ENCODE measurements around the gene NCF4. TPM values are rescaled to one million over a fixed set of nuclear protein-coding genes. Genes with fewer than 3 reads are reported as not detected.

Gene NCF4
- total RNA-seq, 1 donor from 2014 or later, result not detected

GRCh38 chr22:36864454-36865215, 3.8 kb downstream of the NCF4 start:
- DNase-seq (ENCODE audit: low read depth), result no peak

- no peak for DNase-seq (ENCODE audit: low read depth)
These were observed 4.5 kb downstream of the NCF4 start for GRCh38 chr22:36865346-36865745.

DNA sequence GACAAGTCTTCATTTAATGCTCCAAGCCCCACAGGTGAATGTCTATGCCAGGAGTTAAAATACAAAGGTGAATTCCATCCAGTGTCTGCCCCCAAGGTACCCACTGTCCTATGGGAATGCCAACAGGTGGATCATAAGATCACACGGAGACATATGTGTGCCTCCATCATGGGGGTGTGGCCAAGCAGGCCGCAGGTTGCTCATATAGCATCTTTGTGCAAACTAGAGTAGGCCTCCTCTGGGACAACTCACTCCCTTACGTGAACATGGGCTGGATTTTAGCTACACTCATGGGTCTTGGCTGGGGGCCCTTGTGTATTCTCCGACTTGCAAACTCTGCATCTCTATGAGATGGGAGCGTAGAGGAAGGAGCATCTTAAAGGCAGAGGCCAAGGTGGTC, 6.9 kb downstream of the NCF4 start:
- DNase-seq (ENCODE audit: low read depth), result no peak

DNA sequence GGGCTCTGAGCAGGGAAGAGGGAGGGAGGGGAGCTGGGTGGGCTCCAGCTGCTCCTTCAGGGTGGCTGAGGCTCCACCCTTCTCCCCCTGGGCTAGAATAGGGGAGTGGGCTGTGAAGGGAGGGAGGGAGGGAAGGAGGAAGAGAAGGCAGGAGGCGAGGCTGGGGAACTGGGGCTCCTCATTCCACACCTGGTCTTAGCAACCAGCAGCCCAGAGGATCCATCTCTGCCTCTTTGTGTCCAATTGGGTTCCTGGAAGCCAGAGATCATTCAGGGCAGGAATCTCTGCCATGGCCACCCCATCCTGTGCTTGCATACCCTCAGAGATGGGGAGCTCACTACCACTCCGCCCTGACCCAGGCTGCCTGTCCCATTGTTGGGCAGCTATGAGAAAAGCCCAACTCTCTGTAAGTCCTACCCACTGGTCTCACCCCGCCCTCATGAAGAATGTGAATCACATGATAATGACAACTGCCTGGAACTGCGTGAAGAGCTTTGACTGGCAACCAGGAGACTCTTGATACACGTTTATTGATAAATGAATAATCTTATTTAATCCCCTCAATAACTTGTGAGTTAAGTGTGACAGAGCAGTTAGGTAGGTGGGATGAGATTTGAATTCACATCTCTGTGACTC, 7.9 kb downstream of the NCF4 start:
- DNase-seq (ENCODE audit: low read depth), result no peak

GRCh38 chr22:36870250-36870649, 9.4 kb downstream of the NCF4 start:
- DNase-seq (ENCODE audit: low read depth), result no peak

DNA sequence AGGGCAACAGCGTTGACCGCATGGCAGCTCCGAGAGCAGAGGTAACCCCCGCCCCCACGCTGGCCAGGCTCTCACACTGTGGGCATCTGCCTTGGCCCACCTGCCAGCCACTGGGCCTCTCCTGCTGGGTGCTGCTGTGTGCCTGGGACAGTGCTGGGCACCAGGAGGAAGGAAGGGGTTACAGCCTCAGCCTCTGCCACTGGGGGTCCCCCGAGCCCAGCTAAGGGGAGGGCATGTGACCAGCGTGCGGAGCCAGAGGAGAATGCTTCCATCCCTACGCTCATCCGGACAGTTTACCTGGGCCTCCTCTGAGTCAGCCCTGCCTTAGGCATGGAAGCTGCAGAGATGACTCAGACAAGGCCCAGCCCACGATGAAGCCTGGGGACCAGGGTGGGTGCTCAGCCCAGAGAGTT, 10.9 kb downstream of the NCF4 start:
- peak; percentile 4 for DNase-seq (ENCODE audit: low read depth)

- DNase-seq (ENCODE audit: low read depth), result no peak
These were observed 11.3 kb downstream of the NCF4 start for GRCh38 chr22:36872084-36872483.

GRCh38 chr22:36872866-36873498, 12.2 kb downstream of the NCF4 start:
- no peak for DNase-seq (ENCODE audit: low read depth)

- peak; percentile 92 for DNase-seq (ENCODE audit: low read depth)
These were observed 13.0 kb downstream of the NCF4 start for GRCh38 chr22:36873614-36874308.

- no peak for DNase-seq (ENCODE audit: low read depth)
These were observed 13.5 kb downstream of the NCF4 start for GRCh38 chr22:36874309-36874696.

- DNase-seq (ENCODE audit: low read depth), result no peak
These were observed 13.9 kb downstream of the NCF4 start for GRCh38 chr22:36874736-36875135.

DNA sequence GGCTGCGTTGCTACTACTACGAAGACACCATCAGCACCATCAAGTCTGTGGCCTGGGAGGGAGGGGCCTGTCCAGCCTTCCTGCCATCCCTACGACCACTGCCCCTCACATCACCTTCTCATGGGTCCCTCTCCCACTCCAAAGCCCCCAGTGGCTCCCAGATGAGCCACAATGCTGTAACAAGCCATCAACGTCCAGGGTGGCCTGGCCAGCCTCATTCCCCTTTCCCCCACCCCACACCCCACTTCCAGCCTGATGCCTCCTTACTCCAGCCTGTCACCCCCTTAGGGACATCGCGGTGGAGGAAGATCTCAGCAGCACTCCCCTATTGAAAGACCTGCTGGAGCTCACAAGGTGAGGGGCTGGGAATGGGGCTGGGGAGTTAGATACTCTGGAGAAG, 14.9 kb downstream of the NCF4 start:
- DNase-seq (ENCODE audit: low read depth), result no peak

DNA sequence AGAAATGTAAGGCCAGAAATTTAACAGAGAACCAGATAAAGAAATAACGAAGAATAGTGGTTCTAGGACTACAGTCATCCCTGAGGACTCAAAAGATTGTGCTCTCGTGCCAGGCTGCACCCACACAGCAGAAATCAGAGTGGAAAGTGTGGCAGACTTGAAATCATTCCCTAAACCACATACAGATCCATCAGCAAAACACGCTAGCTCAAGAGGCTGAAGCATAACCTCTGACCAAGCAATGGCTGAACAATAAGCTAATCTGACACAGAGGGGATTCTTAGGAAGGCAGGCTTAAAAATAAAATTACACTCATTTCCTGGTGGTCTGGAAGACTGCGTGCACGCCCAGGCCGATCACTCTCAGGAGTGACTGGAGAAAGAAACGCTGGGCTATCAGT, 19.0 kb downstream of the NCF4 start:
- DNase-seq (ENCODE audit: low read depth), result no peak

GRCh38 chr22:36881504-36882245, 20.9 kb downstream of the NCF4 start:
- no peak for DNase-seq (ENCODE audit: low read depth)

GRCh38 chr22:36884349-36885158, 23.7 kb downstream of the NCF4 start:
- DNase-seq (ENCODE audit: low read depth), result no peak

GRCh38 chr22:36885474-36885873, 24.7 kb downstream of the NCF4 start:
- no peak for DNase-seq (ENCODE audit: low read depth)

GRCh38 chr22:36886016-36886415, 25.2 kb downstream of the NCF4 start:
- DNase-seq (ENCODE audit: low read depth), result no peak

DNA sequence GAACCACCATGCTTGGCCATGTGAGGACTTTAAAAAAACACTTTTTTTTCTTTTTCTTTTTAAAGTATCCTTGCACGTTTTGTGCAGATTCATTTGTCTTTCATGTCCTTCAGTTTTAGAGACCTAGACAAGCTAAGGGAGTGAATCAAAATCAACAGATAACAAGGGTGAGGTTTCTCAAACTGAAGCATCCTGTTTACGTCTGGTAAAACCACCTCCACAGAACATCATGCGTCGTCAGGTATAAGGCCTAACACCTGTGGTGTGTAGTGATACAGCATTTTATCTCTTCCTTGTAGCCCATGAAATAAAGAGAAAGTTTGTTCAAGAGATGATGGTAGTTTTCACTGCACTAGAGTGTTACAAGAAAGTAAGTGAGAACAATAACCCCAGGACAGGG, 26.4 kb downstream of the NCF4 start:
- DNase-seq (ENCODE audit: low read depth), result no peak

DNA sequence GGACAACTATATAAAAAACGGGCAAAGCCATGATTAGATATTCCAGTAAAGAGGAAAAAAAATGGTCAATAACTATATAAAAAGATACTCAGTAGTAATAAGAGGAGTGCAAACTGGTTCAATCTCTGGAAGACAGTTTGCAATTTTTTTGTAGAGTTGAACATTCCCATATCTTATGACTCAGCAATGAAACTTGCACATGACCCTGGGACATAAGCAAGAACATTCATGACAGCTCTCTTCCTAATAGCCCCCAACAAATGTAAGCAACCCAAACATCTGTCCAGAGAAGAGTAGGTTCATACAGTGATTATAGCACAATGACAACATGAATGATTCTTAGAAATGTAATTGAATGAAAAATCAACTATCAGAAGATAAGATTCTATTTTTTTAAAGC, 30.8 kb downstream of the NCF4 start:
- no peak for DNase-seq (ENCODE audit: low read depth)

GRCh38 chr22:36892292-36892691, 31.5 kb downstream of the NCF4 start:
- DNase-seq (ENCODE audit: low read depth), result no peak

- no peak for DNase-seq (ENCODE audit: low read depth)
These were observed 32.5 kb downstream of the NCF4 start for GRCh38 chr22:36893262-36893661.
